Ovary (tissue), 9 donors: ENCODE data around the gene RNU6-9. TPM values are rescaled to one million over a fixed set of nuclear protein-coding genes. Genes with fewer than 3 reads are reported as not detected.

Experiments used
- DNase-seq, 5 donors: peaks; one replicate each; pipeline ENCODE4 v3.0.0-alpha.2; 2019 to 2020
- H3K27ac ChIP-seq, 2 donors: fragments of 200-600 bp; one replicate each; pipeline versions ENCODE4 v1.5.1 to v1.8.0; 2019 to 2022
- H3K27me3 ChIP-seq: fragments of 200-600 bp; one replicate; pipeline ENCODE4 v1.8.0; 2022
- H3K36me3 ChIP-seq: fragments of 200-600 bp; sonication (generic); one replicate; pipeline ENCODE4 v1.5.1; 2019
- H3K4me1 ChIP-seq: one replicate; pipeline ENCODE4 v1.8.1; 2013; ENCODE audit warnings: mild to moderate bottlenecking, moderate library complexity; ENCODE audit not compliant: insufficient read depth
- H3K4me3 ChIP-seq: fragments of 200-600 bp; sonication (generic); one replicate; pipeline ENCODE4 v1.5.1; 2017
- H3K9me3 ChIP-seq, 2 donors: fragments of 200-600 bp in 1 of 2; sonication (generic) in 1 of 2; one replicate each; pipeline versions ENCODE4 v1.5.1 to v1.8.1; 2013 to 2019; ENCODE audit warnings: mild to moderate bottlenecking in 1 of 2, moderate library complexity in 1 of 2
- CTCF ChIP-seq, 3 donors: fragments of 450-650 bp in 2 of 3; fragments of 200-600 bp in 1 of 3; IDR thresholded peaks; one replicate each; pipeline versions ENCODE4 v1.5.1 to v1.8.0; 2016 to 2022; ENCODE audit warnings: antibody characterized with exemption in 3 of 3, mild to moderate bottlenecking in 1 of 3
- EP300 ChIP-seq: sonication (generic); formaldehyde crosslinking; IDR thresholded peaks from one replicate; pipeline ENCODE4 v1.6.1; 2017; ENCODE audit warnings: antibody characterized with exemption
- POLR2A ChIP-seq: fragments of 450-650 bp; IDR thresholded peaks from one replicate; pipeline ENCODE4 v1.6.1; 2017; ENCODE audit warnings: antibody characterized with exemption, mild to moderate bottlenecking, moderate library complexity
- WGBS, 3 donors: extraction: QIAGEN DNeasy Blood & Tissue Kit in 1 of 3; methylation state at CpG; one replicate each; pipeline versions ENCODE4 v1.1.5 to v1.1.7; 2013 to 2017; 5-methylcytosine and 5-hydroxymethylcytosine counted together
- intact Hi-C, 4 donors: fragments of 100-400 bp; cut with DNase I; formaldehyde crosslinking; loops; one replicate each; pipeline versions ENCODE4 v1.11.0 to v1.15.1; 2022 to 2023
- polyA plus RNA-seq, 2 donors: library from polyadenylated mRNA; stranded (reverse); fragments of 200-250 nt in 1 of 2; fragments of 350-450 nt in 1 of 2; fragmentation: Illumina TruSeq in 1 of 2; extraction: RNeasy Lipid Tissue Mini Kit (QIAGEN cat#74804) in 1 of 2; gene quantifications; one replicate each; pipeline ENCODE4 v1.2.3, GENCODE V29; 2013 to 2014
- total RNA-seq, 7 donors: library from RNA; depleted of rRNA in 2 of 7; stranded (reverse); fragments of >200 nt in 2 of 7; fragmentation: NEBNext Ultra II Directional in 3 of 7; extraction: Animal tissue kit (Norgen Biotek cat#: 25700) in 3 of 7; gene quantifications; one replicate each; pipeline versions ENCODE4 v1.1.0 to v1.2.4, GENCODE V29; 2016 to 2023
- donor health status: DM: no; HTN: no; CAD: no; lungs with moderate emphysema.
- donor health status: DM: no; HTN: no; CAD: no.
- donor health status: Bipolar disorder and iron deficiency.
- donor health status: DM: yes; HTN: yes; CAD: no.
- donor health status: DM: no; HTN: no; CAD: no.
- donor health status: DM: yes; HTN: yes; CAD: no.

The RNU6-9 gene
- total and polyA plus RNA-seq, 9 donors, result not detected

GRCh38 chr19:924553-925086 is 31.3 kb downstream of the RNU6-9 start:
- H3K9me3 ChIP-seq, result no peaks in the 10 kb centered on the region
- no peak overlapping the region for H3K27ac ChIP-seq
- peaks cover 9% of the 10 kb centered on the region for H3K4me1 ChIP-seq
- H3K4me3 ChIP-seq, result peak overlapping the region; percentile 93
- intact Hi-C loops, result loop anchor here in 3 of 4 donors (2.0 to 10.0 kb wide), 4 partner anchors 60 to 310 kb away; partner anchors contain the start of genes CBARP (in 1 of the 3), CFD (in 1 of the 3), GPX4 (in 1 of the 3) and WDR18 (in 1 of the 3)
- H3K27me3 ChIP-seq, result peaks cover 4% of the 10 kb centered on the region
- no peaks in the 10 kb centered on the region for H3K36me3 ChIP-seq
- 10 to 14% (median 11%) methylated on average over 31 of the region's 31 CpGs for WGBS, 3 donors
- peak in 3 of 5 donors; percentile 34 to 40 (median 36) for DNase-seq
- TF ChIP-seq EP300, result no peak
- TF ChIP-seq POLR2A, result no peak
- TF ChIP-seq CTCF (IDR thresholded peaks at IDR 0.05), result no peak

GRCh38 chr19:925087-925525 is 31.8 kb downstream of the RNU6-9 start:
- intact Hi-C loops, result loop anchor here in 3 of 4 donors (2.0 to 10.0 kb wide), 3 partner anchors 60 to 310 kb away; partner anchors contain the start of genes CBARP (in 1 of the 3), GPX4 (in 1 of the 3) and WDR18 (in 1 of the 3)
- H3K27ac ChIP-seq, result peak overlapping the region in 1 of 2 donors; percentile 26
- peak in 4 of 5 donors; percentile 50 to 61 (median 56) for DNase-seq

GRCh38 chr19:925526-926322 is 32.4 kb downstream of the RNU6-9 start, which contains the start of gene ARID3A:
TSS of gene ARID3A (plus strand) at chr19:926035. CDS start at chr19:929529, 3,494 bp downstream.
- H3K27me3 ChIP-seq, result no peaks in the 10 kb centered on the region
- H3K9me3 ChIP-seq, result no peaks in the 10 kb centered on the region
- intact Hi-C loops, result loop anchor here in 3 of 4 donors (2.0 to 10.0 kb wide), 3 partner anchors 59 to 309 kb away; partner anchors contain the start of genes CBARP (in 1 of the 3), GPX4 (in 1 of the 3) and WDR18 (in 1 of the 3)
- TF ChIP-seq CTCF (IDR thresholded peaks at IDR 0.05) (no peak), POLR2A (no peak), EP300 (no peak)
- H3K4me1 ChIP-seq, result peaks cover 5% of the 10 kb centered on the region
- H3K4me3 ChIP-seq, result peak within 1 kb of the TSS; percentile 93
- H3K36me3 ChIP-seq, result no peaks in the 10 kb centered on the region
- WGBS, 3 donors, result 0 to 1% (median 1%) methylated on average over 37 to 97 of the region's 97 CpGs
- peak; percentile 73 to 86 (median 83) for DNase-seq
- H3K27ac ChIP-seq, result peak within 1 kb of the TSS in 1 of 2 donors; percentile 26

More at GRCh38 chr19:925087-925525, 31.8 kb downstream of the RNU6-9 start:
- WGBS, 3 donors, result 0 to 1% (median 0%) methylated on average over 33 to 39 of the region's 39 CpGs
- Histone ChIP-seq H3K4me3 (peak overlapping the region; percentile 93), H3K9me3 (no peaks in the 10 kb centered on the region), H3K4me1 (peaks cover 8% of the 10 kb centered on the region), H3K27me3 (no peaks in the 10 kb centered on the region), H3K36me3 (no peaks in the 10 kb centered on the region)
- TF ChIP-seq POLR2A (no peak), CTCF (IDR thresholded peaks at IDR 0.05) (no peak), EP300 (no peak)

GRCh38 chr19:926323-926588 is 33.0 kb downstream of the RNU6-9 start:
- peak overlapping the region in 1 of 2 donors; percentile 2 for H3K27ac ChIP-seq
- intact Hi-C loops, result loop anchor here in 2 of 4 donors (10.0 kb wide), 2 partner anchors 179 to 309 kb away; partner anchors contain the start of genes CBARP (in 1 of the 2) and GPX4 (in 1 of the 2)
- peaks cover 5% of the 10 kb centered on the region for H3K4me1 ChIP-seq

More at GRCh38 chr19:926323-926588, 33.0 kb downstream of the RNU6-9 start:
- peak overlapping the region; percentile 93 for H3K4me3 ChIP-seq
- TF ChIP-seq EP300, result no peak
- no peak for TF ChIP-seq CTCF (IDR thresholded peaks at IDR 0.05)
- TF ChIP-seq POLR2A, result no peak
- 1 to 3% (median 1%) methylated on average over 12 to 21 of the region's 21 CpGs for WGBS, 3 donors
- DNase-seq, result no peak
- H3K27me3 ChIP-seq, result no peaks in the 10 kb centered on the region
- H3K36me3 ChIP-seq, result no peaks in the 10 kb centered on the region
- no peaks in the 10 kb centered on the region for H3K9me3 ChIP-seq
